AG04450 (cell line): ENCODE data around the gene AGTRAP. TPM values are rescaled to one million over a fixed set of nuclear protein-coding genes. Genes with fewer than 3 reads are reported as not detected.

Source experiments
- CTCF ChIA-PET: fragments of 300-600, 350-600 bp; formaldehyde crosslinking; extraction: SDS; loops from one replicate; lab custom pipeline; 2022; ENCODE audit warnings: antibody characterized with exemption, inconsistent platforms; lab: Charles Lee
- POLR2A ChIA-PET: fragments of 350-600 bp; formaldehyde crosslinking; extraction: SDS; loops from one replicate; lab custom pipeline; 2021; ENCODE audit warnings: antibody characterized with exemption, inconsistent platforms; lab: Yijun Ruan, JAX
- DNase-seq: peaks from one replicate; pipeline ENCODE4 v3.0.0-alpha.2; 2011; ENCODE audit warnings: low read depth, low spot score
- H3K27ac ChIP-seq: one replicate; pipeline ENCODE4 v1.5.1; 2012; ENCODE audit warnings: low read depth, low read length, control low read depth
- H3K27me3 ChIP-seq: one replicate; pipeline ENCODE4 v1.6.0; 2012; ENCODE audit warnings: low read length; ENCODE audit not compliant: control insufficient read depth, insufficient read depth
- H3K4me3 ChIP-seq: 2 replicates; pipeline ENCODE4 v1.5.1; 2011; ENCODE audit warnings: mild to moderate bottlenecking, low read depth, low read length, control low read depth
- H3K9me3 ChIP-seq: 2 replicates; pipeline ENCODE4 v1.5.1; 2012; ENCODE audit warnings: low read length; ENCODE audit not compliant: control insufficient read depth, insufficient read depth
- CTCF ChIP-seq: IDR thresholded peaks from 2 replicates; pipeline ENCODE4 v1.5.1; 2011; ENCODE audit warnings: low read depth, low read length, control low read depth, inconsistent platforms
- polyA plus RNA-seq: library from polyadenylated mRNA; depleted of rRNA; stranded (reverse); fragments of >200 nt; gene quantifications from 2 replicates; pipeline ENCODE4 v1.2.3, GENCODE V29; 2011; rRNA removed

Gene AGTRAP
- polyA plus RNA-seq, 1 experiment, result 26.8 TPM

- Histone ChIP-seq H3K27ac (no peak overlapping the region), H3K4me3 (no peak overlapping the region), H3K9me3 (no peaks in the 10 kb centered on the region), H3K27me3 (no peaks in the 10 kb centered on the region)
- ChIA-PET CTCF (interaction anchor here (1.0 to 3.8 kb wide), 2 partner anchors 13 to 14 kb away, joined by 3 to 23 read pairs; no protein-coding TSS in a partner anchor), POLR2A (no interaction called here)
- no peak for DNase-seq
- TF ChIP-seq CTCF, result no peak
Measured at GRCh38 chr1:11797525-11798216, 61.7 kb downstream of the AGTRAP start.

GRCh38 chr1:11799099-11799498 lies 63.2 kb downstream of the AGTRAP start:
- POLR2A ChIA-PET, result no interaction called here
- CTCF ChIA-PET, result no interaction called here
- no peak overlapping the region for H3K4me3 ChIP-seq
- H3K9me3 ChIP-seq, result no peaks in the 10 kb centered on the region; the same call in 1 of the 2 replicates
- no peak for TF ChIP-seq CTCF
- no peak overlapping the region for H3K27ac ChIP-seq
- no peaks in the 10 kb centered on the region for H3K27me3 ChIP-seq
- no peak for DNase-seq

- no peak for TF ChIP-seq CTCF
- Histone ChIP-seq H3K27ac (no peak overlapping the region), H3K27me3 (no peaks in the 10 kb centered on the region), H3K9me3 (no peaks in the 10 kb centered on the region; the same call in 1 of the 2 replicates), H3K4me3 (no peak overlapping the region)
- ChIA-PET POLR2A (no interaction called here), CTCF (interaction anchor here (0.7 kb wide), 1 partner anchor 15 kb away, joined by 3 read pairs; no protein-coding TSS in a partner anchor)
- no peak for DNase-seq
Measured at GRCh38 chr1:11799896-11800295, 64.0 kb downstream of the AGTRAP start.

- Histone ChIP-seq H3K9me3 (no peaks in the 10 kb centered on the region; the same call in 1 of the 2 replicates), H3K27ac (no peak overlapping the region), H3K4me3 (no peak overlapping the region), H3K27me3 (no peaks in the 10 kb centered on the region)
- no peak for TF ChIP-seq CTCF
- no peak for DNase-seq
- CTCF ChIA-PET, result interaction anchor here (0.7 kb wide), 1 partner anchor 15 kb away, joined by 3 read pairs; no protein-coding TSS in a partner anchor
- POLR2A ChIA-PET, result no interaction called here
Measured at GRCh38 chr1:11800391-11800755, 64.4 kb downstream of the AGTRAP start.

Other genes starting within 250 kb of the AGTRAP start
- 1.3 and 1.5 TPM in 2 replicates for gene FBXO2, start 81.7 kb upstream of the AGTRAP start, polyA plus RNA-seq
- gene FBXO44, start 81.3 kb upstream of the AGTRAP start, polyA plus RNA-seq, result 12.3 and 14.8 TPM in 2 replicates
- gene FBXO6, start 71.9 kb upstream of the AGTRAP start, polyA plus RNA-seq, result 6.9 and 8.0 TPM in 2 replicates
- gene MAD2L2, start 55.0 kb upstream of the AGTRAP start, polyA plus RNA-seq, result 34.9 and 41.7 TPM in 2 replicates
- gene DRAXIN, start 44.4 kb upstream of the AGTRAP start, polyA plus RNA-seq, result 0.04 and 0.05 TPM in 2 replicates
- gene C1orf167, start 26.1 kb downstream of the AGTRAP start, polyA plus RNA-seq, result 0.11 and 0.32 TPM in 2 replicates
- 7.7 and 8.8 TPM in 2 replicates for gene MTHFR, start 69.8 kb downstream of the AGTRAP start, polyA plus RNA-seq
- 9.0 and 10.7 TPM in 2 replicates for gene CLCN6, start 70.1 kb downstream of the AGTRAP start, polyA plus RNA-seq
- not detected in 2 replicates for gene NPPA, start 111.6 kb downstream of the AGTRAP start, polyA plus RNA-seq
- gene NPPB, start 122.8 kb downstream of the AGTRAP start, polyA plus RNA-seq, result not detected in 2 replicates
- gene KIAA2013, start 190.3 kb downstream of the AGTRAP start, polyA plus RNA-seq, result 35.8 and 45.5 TPM in 2 replicates
- gene PLOD1, start 198.6 kb downstream of the AGTRAP start, polyA plus RNA-seq, result 314 and 427 TPM in 2 replicates
- gene MFN2, start 244.3 kb downstream of the AGTRAP start, polyA plus RNA-seq, result 43.9 and 53.9 TPM in 2 replicates